HG02938 (cell line): ENCODE measurements around the gene GSPT2.
"Not testable (repeated sequence)": the region's sequence is repeated elsewhere in the genome, so short reads cannot be mapped to it uniquely, and the experiment has no call there.

Source experiments
- ATAC-seq: cut with Tn5 transposase; IDR thresholded peaks from one replicate; pipeline ENCODE4 v1.9.1; 2021; ENCODE audit warnings: mild to moderate bottlenecking, moderate library complexity; ENCODE audit not compliant: unreplicated experiment

GSPT2 gene

GRCh38 chrX:51743179-51743957 lies at the start of gene GSPT2:
GSPT2 (plus strand) TSS chrX:51743442; CDS start chrX:51743627, 185 bp downstream.
- ATAC-seq, result peak; percentile 89

DNA sequence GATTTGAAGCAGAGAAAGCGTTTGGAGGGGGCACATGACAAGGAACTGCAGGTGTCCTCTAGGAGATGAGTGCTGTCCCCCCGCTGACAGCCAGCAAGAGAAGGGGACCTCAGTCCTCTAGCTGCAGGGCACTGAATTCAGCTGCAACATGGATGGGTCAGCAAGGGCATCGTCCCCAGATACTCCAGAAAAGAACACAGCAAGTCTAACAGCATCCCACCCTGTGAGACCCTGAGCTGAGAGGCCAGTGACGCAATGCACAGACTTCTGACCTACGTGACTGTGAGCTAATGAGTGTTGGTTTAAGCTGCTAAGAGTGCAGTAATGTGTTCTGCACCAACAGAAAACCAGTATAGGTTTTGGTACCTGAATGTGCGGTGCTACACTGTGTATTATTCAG lies 49.0 kb upstream of the GSPT2 start:
- no peak for ATAC-seq

GRCh38 chrX:51697397-51697796 lies 45.8 kb upstream of the GSPT2 start:
- ATAC-seq, result no peak

DNA sequence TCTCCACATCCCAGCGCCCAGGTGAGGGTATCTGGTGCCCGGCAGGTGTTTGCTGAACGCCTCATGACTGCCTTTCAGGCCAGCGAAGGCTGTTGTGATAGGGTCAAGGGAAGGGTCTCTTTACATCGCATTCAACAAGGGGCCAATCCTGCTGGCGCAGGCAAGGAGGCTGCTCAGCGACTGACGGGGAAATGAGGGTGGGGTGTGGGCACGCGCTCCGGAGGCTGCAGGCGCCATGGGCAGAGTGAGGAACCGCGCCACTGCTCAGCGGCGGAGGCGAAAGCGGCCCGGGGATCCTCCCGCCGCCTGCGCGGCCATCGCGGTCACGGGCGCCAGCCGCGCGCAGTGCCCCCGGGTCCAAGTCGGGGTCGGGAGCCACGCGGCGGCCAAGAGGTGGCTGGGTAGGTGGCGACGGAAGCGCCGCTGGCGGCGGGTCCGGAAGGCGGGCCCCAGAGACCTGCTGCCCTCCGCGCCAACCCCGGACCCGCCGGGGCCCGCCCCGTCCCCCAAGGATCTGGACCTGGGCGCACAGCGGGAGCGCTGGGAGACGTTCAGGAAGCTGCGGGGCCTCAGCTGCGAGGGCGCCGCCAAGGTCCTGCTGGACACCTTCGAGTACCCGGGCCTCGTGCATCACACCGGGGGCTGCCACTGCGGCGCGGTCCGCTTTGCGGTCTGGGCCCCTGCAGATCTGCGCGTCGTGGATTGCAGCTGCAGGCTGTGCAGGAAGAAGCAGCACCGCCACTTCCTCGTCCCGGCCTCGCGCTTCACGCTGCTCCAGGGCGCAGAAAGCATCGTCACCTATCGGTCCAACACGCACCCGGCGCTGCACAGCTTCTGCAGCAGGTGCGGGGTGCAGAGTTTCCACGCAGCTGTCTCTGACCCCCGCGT lies 32.7 kb upstream of the GSPT2 start, which contains the start of gene CENPVL1:
CENPVL1 (plus strand) TSS at position 236 of the 888 bp plus-strand sequence; CDS start at position 236, 0 bp downstream.
- ATAC-seq, result not testable (repeated sequence)

DNA sequence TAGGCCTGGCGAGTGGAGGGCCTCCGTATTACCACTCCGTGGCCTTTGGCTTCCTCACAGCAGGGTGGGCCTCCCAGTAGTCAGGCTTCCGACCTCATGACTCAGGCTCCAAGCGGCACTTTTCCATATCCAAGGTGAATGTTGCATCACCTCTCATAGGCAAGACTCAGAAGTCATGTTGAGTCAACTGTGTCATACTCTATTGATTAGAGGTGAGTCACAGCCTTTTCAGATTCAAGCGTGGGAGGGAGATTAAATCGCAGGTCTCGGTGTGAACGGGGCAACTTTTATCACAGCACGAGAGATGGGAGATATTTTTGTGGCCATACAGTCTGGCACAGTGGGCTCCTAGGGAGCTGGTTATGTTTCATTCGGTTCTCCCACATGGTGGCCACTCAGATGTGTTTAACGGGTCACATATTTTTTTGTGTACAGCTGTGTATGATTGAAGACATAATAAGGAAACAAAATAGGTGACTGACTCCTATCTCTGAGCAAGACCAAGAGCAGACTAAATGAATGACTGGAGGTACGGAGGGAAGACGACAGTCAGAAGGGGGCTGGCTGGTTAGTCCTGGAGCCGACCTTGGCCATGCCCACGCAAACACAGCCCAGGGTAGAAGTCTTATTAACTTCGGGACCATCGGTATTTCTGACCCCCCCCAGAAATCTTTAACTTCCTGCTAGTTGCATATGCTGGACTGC lies 30.1 kb upstream of the GSPT2 start:
- not testable (repeated sequence) for ATAC-seq

DNA sequence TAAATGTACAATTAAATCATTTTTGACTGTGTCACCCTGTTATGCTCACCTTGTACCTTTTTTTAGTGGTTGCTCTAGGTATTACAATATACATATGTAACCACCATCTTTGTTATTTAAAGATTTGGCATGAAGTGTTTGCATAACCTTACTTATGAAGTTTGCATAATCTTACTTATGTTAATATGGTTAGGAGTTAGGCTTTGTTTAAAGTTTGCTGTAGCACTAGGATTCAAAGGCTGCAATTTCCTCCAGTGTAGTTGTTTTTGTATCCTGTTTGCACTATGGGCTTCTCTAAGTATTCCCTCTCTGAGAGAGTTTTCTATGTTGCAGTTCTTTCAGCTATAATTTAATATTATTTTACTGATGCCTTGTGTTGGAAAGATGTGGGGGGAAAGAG lies 15.0 kb upstream of the GSPT2 start:
- no peak for ATAC-seq

DNA sequence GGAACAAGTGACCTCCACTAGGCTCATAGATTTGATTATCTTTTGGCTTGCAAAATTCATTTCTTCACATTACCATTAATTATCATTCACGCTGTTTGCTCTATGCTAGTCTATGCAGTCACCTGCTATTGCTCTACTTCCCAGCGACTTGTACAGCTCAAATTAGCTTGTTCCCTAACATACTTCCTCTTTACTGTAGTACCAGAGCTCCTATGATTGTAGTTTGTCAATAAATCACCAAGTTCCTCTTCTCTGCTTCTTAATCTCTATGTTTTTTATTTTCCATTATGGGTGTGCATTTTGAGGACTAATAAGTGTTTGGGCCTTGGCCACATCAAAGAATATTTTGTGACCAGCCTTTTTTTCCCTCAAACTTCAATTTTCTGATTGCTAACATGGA lies 6.2 kb upstream of the GSPT2 start:
- ATAC-seq, result no peak

- ATAC-seq, result no peak
These were observed 656 bp upstream of the GSPT2 start for GRCh38 chrX:51742586-51742985.

- no peak for ATAC-seq
These were observed 4.4 kb downstream of the GSPT2 start for GRCh38 chrX:51747671-51748070.

DNA sequence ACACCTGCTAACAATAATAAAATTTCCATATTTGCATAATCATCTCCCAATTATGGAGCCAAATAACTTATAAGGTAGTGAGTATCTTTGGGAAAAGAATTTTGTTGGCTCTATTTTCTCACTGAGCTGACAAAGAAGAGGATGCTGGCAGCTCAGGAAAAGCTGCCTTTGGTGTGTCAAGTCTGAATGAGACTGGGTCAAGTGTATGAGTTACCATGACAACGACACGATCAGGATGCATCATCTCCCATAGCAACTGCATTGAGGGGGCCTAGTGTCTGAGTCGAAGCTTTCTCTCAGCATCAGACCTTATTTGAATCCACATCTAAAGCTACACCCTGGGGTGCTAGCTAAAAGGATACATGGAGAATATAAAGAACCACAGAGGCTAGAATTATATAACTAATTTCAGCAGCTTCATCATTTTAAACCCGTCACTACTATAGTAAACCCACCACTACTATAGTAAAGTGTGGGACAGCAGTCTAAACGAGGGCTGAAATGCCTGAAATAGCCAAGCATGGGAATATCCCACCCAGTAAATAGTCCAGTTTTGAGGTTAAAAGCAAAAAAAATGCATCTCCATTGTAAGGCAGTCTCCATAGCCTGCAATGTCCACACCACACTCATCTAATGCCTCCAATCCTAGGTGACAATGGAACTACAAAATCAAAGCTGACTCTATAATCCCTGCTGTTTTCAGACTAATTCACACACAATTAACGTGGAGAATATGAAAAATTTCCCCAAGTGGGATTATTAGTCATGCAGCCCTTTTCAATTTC lies 16.0 kb downstream of the GSPT2 start:
- ATAC-seq, result no peak

GRCh38 chrX:51760657-51761056 lies 17.4 kb downstream of the GSPT2 start:
- ATAC-seq, result no peak

DNA sequence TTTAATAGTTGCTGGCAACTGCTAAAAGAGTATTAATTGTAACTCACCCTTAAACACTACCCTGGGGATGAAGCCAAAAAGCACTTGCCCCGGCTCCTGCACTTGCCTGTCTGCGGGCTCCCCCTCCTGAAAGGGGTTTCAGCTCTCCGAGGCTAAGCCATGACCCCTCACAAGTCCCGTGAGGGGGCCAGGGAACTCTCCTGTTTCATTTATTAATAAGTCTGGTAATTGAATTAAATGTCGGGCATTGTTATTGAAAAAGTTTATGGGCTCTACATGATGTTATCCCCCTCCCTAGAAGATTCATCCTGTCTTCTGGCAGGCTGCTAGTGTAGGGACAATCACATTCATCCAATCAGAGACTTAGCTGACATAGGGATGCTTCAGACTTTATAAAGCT lies 23.3 kb downstream of the GSPT2 start:
- ATAC-seq, result no peak

- ATAC-seq, result no peak
These were observed 33.6 kb downstream of the GSPT2 start for GRCh38 chrX:51776851-51777250.

DNA sequence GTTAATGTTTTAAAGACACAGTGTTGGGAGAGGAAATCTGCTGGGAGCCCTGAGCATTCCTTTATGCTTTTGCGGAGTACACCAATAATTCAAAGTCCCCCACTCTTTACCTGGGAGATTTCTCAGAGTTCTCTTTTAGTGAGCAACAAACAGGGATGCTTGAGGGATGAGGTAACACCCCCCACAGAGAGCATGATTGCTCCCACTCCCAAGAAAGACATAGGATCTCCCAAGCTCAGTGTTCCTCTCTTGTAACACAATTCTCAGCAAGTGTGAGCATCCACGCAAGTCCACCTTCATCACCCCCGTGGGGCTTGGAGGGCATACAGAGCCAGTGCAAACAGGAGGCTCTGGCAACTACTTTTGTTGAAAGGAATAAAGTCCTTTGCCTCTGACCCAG lies 36.1 kb downstream of the GSPT2 start:
- ATAC-seq, result no peak

GRCh38 chrX:51795136-51795535 lies 51.9 kb downstream of the GSPT2 start:
- no peak for ATAC-seq
